Fibroblast of the aortic adventitia (primary cell): ENCODE measurements around the gene UTP11. TPM values are rescaled to one million over a fixed set of nuclear protein-coding genes. Genes with fewer than 3 reads are reported as not detected.

Experiments
- DNase-seq: peaks from one replicate; pipeline ENCODE4 v3.0.0-alpha.2; 2010; ENCODE audit warnings: low read depth
- H3K4me3 ChIP-seq: 2 replicates; pipeline ENCODE4 v1.5.1; 2011; ENCODE audit warnings: low read depth, mild to moderate bottlenecking, control low read depth, low read length, moderate library complexity
- total RNA-seq: library from RNA; depleted of rRNA; stranded (reverse); fragments of >200 nt; gene quantifications from 2 replicates; pipeline ENCODE4 v1.2.3, GENCODE V29; 2012; ENCODE audit warnings: low replicate concordance
- TF ChIP-seq, protein P1 (sequence below): IDR thresholded peaks from 2 replicates; pipeline ENCODE4 v1.5.1; 2011; ENCODE audit warnings: mild to moderate bottlenecking, low read length, control low read depth, inconsistent platforms; ENCODE audit not compliant: insufficient read depth

The UTP11 gene
- total RNA-seq, 1 donor = 68.1 TPM

DNA sequence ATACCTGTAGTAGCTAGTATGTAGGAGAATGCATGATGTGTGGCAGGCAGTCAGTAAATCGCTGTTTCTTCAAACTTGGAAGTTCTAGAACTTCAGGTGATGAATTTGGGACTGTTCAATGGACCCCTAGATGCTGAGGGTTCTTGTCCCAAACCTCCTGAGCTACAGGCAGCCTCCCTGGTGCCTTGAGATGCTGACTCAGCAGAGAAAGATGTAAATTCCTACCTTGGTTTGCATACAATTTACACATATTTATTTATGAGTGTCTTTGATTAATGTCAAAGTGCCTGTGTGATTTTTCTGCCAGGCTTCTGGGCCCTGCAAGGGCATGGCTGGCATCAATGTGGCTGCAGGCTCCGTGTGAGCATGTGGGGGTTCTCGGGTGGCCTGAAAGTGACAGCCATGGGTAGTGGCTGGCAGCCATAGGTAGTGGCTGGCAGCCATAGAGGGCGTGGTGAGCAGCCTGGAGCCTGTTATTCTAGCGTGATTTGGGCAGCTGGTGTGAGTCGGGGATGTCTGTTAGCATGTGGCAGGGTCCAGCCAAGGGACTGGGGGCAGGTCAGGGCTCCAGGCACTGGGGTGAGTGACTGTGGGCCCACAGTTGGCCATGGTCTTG lies 47.2 kb downstream of the UTP11 start:
- TF ChIP-seq, protein P1, sequence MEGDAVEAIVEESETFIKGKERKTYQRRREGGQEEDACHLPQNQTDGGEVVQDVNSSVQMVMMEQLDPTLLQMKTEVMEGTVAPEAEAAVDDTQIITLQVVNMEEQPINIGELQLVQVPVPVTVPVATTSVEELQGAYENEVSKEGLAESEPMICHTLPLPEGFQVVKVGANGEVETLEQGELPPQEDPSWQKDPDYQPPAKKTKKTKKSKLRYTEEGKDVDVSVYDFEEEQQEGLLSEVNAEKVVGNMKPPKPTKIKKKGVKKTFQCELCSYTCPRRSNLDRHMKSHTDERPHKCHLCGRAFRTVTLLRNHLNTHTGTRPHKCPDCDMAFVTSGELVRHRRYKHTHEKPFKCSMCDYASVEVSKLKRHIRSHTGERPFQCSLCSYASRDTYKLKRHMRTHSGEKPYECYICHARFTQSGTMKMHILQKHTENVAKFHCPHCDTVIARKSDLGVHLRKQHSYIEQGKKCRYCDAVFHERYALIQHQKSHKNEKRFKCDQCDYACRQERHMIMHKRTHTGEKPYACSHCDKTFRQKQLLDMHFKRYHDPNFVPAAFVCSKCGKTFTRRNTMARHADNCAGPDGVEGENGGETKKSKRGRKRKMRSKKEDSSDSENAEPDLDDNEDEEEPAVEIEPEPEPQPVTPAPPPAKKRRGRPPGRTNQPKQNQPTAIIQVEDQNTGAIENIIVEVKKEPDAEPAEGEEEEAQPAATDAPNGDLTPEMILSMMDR = no peak
- no peak for DNase-seq
- no peak overlapping the region for H3K4me3 ChIP-seq

DNA sequence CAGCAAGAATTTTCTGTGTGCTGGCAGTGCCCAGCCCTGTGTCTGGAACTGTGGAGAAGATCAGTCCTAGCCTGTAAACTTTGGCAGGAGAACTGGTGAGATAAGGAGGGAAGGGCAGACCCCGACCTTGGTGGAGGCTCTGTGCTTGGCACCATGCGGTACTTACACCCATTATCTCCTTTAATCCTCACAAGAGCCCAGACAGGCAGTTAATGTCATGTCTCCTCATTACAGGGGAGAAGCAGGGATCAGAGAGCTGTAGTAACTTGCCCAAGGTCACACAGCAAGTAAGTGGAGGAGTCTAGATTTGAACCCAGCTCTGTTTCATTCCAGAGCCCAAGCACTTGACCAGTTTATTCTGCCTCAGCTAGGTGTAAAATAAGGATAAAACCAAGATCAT lies 48.0 kb downstream of the UTP11 start:
- no peak for DNase-seq
- H3K4me3 ChIP-seq = no peak overlapping the region
- TF ChIP-seq, protein P1 = no peak

DNA sequence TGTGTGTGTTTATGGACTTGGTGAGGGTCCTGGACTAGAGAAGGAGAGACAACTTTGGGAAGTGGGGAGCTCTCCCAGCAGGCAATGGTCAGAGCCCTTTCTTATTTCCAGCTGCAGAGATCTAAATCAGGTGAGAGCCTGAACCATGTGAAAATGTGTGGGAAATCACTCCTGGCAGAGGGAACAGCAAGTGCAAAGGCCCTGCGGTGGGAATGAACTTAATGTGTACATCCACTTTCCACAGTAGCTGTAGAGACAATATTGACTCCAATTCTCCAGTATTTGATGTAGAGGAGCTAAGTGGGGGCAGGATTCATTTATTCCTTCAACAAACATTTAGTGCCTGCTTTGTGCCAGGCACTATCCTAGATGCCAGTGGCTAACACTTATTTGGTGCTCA lies 48.8 kb downstream of the UTP11 start:
- TF ChIP-seq, protein P1 = no peak
- no peak for DNase-seq

DNA sequence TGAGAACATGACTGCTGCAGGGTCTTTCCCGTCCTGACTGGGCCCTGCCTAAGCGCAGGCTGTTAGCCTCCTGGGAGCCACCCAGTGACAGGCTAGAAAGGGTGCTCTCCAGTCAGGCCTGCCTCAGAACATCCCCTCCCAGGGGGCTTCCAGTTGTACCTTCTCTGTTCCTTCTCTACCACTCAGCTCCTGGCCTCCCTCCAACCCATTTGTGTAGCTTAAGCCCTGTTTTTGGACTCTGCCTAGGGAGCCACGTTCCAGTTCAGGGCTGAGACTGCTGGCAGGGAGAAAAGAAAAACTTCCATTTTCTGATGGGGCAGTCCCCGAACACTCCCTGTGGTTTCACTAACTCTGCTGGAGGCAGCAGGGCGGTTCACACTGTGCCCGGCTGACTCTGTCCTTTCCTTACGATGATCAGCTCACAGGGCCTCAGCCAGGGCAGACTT lies 49.4 kb downstream of the UTP11 start:
- DNase-seq = no peak
- TF ChIP-seq, protein P1 = no peak
- no peak overlapping the region for H3K4me3 ChIP-seq

More for the DNA sequence above, 48.8 kb downstream of the UTP11 start:
- H3K4me3 ChIP-seq = no peak overlapping the region

DNA sequence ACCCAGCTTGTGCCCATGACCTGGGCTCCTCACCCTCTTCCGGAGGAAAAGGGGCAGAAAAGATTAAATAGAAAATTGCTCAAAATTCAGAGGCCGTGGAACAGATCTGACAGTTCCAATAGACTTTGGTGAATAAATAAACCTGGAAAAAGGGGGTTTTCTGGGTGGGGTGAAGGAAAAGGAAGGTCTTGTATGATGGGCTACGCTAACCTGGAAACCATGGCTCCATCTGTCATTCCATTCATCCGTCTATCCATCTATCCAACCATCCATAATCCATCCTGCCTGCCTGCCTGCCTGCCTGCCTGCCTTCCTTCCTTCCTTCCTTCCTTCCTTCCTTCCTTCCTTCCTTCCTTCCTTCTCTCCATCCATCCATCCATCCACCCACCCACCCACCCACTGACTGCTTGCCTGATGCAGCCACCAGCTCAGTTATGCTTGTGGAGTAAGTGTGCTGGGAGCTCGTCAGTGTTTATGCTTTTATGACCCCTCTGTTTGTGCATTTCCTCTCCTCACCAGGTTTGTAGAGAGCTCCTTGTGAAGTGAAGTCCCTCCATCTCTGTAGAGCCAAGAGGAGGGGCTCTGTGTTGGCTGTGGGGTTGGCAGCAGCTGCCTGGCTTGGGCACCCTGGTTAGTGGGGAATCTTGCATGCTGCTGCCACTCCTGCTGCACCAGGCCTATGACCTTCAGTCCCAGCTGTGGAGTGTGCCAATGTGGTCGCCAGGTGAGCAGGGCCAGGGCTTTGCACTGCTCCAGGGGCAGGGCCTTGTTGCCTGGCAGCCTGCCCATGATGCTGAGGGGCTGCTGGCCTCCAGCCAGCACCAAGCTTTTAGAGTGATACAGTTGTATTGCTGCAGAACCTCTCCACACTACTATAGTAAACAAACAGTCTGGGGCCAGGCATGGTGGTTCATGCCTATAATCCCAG lies 50.1 kb downstream of the UTP11 start:
- TF ChIP-seq, protein P1 = no peak
- DNase-seq = no peak
- H3K4me3 ChIP-seq = no peak overlapping the region

DNA sequence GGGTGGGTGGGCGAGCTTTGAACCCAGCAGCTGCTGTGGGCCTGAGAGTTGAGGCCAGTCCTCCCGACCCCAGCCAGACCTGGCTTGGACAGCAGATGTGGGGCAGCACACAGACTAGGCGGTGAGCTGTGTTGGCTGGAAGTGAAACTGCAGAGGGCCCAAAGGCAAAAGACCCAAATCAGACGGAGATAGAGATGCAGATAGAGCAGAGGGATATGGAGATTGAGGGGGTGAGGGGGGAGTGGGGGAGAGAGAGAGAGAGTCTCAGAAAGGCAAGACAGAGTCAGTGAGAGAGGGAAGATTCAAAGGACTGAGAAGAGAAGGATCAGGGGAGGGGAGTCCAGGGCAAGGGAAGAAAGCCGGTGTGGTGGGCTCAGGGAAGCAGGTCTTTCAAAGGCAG lies 51.1 kb downstream of the UTP11 start:
- no peak for DNase-seq
- TF ChIP-seq, protein P1 = no peak
- H3K4me3 ChIP-seq = no peak overlapping the region
